K562 (cell line): ENCODE data around the gene DNMT3L. TPM values are rescaled to one million over a fixed set of nuclear protein-coding genes. Genes with fewer than 3 reads are reported as not detected.

Experiments used
- ATAC-seq: fragments of 200-7000 bp; cut with Tn5 transposase; 3 replicates; pipeline ENCODE4 v1.9.1; 2020; ENCODE audit warnings: moderate library complexity
- BruUV-seq: library from RNA; stranded (reverse); fragments of 400-500 nt; replicated peaks from 2 replicates; lab custom pipeline; 2021; lab: Mats Ljungman, UMichigan
- CTCF ChIA-PET: fragments of 300-600 bp; formaldehyde crosslinking; extraction: SDS; loops from one replicate; lab custom pipeline; 2021; ENCODE audit warnings: low intra/inter-chr PET ratio; lab: Yijun Ruan, JAX
- POLR2A ChIA-PET: fragments of 300-600, 350-650 bp; sonication (Branson Sonifier 250); formaldehyde crosslinking; extraction: SDS; loops from one replicate; lab custom pipeline; 2021; ENCODE audit warnings: antibody characterized with exemption, inconsistent platforms; lab: Yijun Ruan, JAX
- DNase-seq, 4 experiments: peaks; one replicate each; pipeline versions ENCODE4 v3.0.0 to v3.0.0-alpha.2; 2011 to 2018; ENCODE audit warnings: low spot score in 3 of 4, mixed read lengths in 3 of 4; ENCODE audit errors: extremely low read depth in 1 of 4
- FAIRE-seq: peaks from 2 replicates; lab custom pipeline; 2011; peaks lifted over from hg19 to GRCh38; lab: Jason Lieb, UNC
- H2AFZ ChIP-seq: 2 replicates; pipeline ENCODE4 v1.6.0; 2011; ENCODE audit warnings: low read depth, low read length, control low read depth, inconsistent platforms
- H3K27ac ChIP-seq: fragments of 200-600 bp; 3 replicates; pipeline ENCODE4 v1.8.0; 2011; ENCODE audit warnings: low read depth, mild to moderate bottlenecking, control low read depth, inconsistent platforms, low read length, moderate library complexity, mixed read lengths; ENCODE audit errors: extremely low read depth
- H3K27me3 ChIP-seq, 2 experiments: fragments of 300-600 bp in 1 of 2; 2 replicates in 1 of 2; 3 replicates in 1 of 2; pipeline versions ENCODE4 v1.6.0 to v1.8.0; 2011; ENCODE audit warnings: inconsistent platforms in 2 of 2, low read length in 2 of 2, mild to moderate bottlenecking in 1 of 2, mixed read lengths in 1 of 2, moderate library complexity in 1 of 2; ENCODE audit not compliant: control insufficient read depth in 2 of 2, insufficient read depth in 2 of 2
- H3K36me3 ChIP-seq: fragments of 300-600 bp; 3 replicates; pipeline ENCODE4 v1.8.0; 2011; ENCODE audit warnings: mild to moderate bottlenecking, low read length, inconsistent platforms; ENCODE audit not compliant: control insufficient read depth, insufficient read depth
- H3K4me1 ChIP-seq, 2 experiments: fragments of 200-600 bp in 1 of 2; replicated peaks in 1 of 2; 2 replicates in 1 of 2; 3 replicates in 1 of 2; pipeline versions ENCODE4 v1.5.1 to v1.8.0; 2011; ENCODE audit warnings: inconsistent platforms in 2 of 2, low read length in 2 of 2, mild to moderate bottlenecking in 1 of 2, mixed read lengths in 1 of 2, moderate library complexity in 1 of 2; ENCODE audit not compliant: control insufficient read depth in 2 of 2, insufficient read depth in 2 of 2
- H3K4me2 ChIP-seq: 2 replicates; pipeline ENCODE4 v1.6.1; 2011; ENCODE audit warnings: low read length, control low read depth, inconsistent platforms, mixed read lengths; ENCODE audit not compliant: insufficient read depth
- H3K4me3 ChIP-seq: fragments of 200-600 bp; sonication (generic), shearing (Covaris generic); 2 replicates; pipeline ENCODE4 v1.5.1; 2016; ENCODE audit warnings: control low read depth, inconsistent platforms
- H3K79me2 ChIP-seq: fragments of 200-600 bp; 3 replicates; pipeline ENCODE4 v1.8.0; 2011; ENCODE audit warnings: low read length, inconsistent platforms; ENCODE audit not compliant: control insufficient read depth, insufficient read depth
- H3K9ac ChIP-seq, 2 experiments: 2 replicates each; pipeline versions ENCODE4 v1.6.0 to v1.6.1; 2011; ENCODE audit warnings: low read depth in 2 of 2, low read length in 2 of 2, control low read depth in 1 of 2, inconsistent platforms in 1 of 2, mild to moderate bottlenecking in 1 of 2, mixed read lengths in 1 of 2; ENCODE audit not compliant: insufficient read depth in 1 of 2
- H3K9me1 ChIP-seq: one replicate; pipeline ENCODE4 v1.6.0; 2011; ENCODE audit warnings: inconsistent platforms, mild to moderate bottlenecking, low read length, moderate library complexity; ENCODE audit not compliant: control insufficient read depth, insufficient read depth
- H3K9me3 ChIP-seq: replicated peaks from 2 replicates; pipeline ENCODE4 v1.5.1; 2011; ENCODE audit warnings: low read depth, low read length, inconsistent platforms; ENCODE audit not compliant: control insufficient read depth, insufficient read depth
- H4K20me1 ChIP-seq: replicated peaks from 2 replicates; pipeline ENCODE4 v1.6.1; 2011; ENCODE audit warnings: low read length, inconsistent platforms, mixed read lengths; ENCODE audit not compliant: control insufficient read depth, insufficient read depth
- NR2F6 ChIP-seq: fragments of 450-650 bp; formaldehyde crosslinking; IDR thresholded peaks from 2 replicates; pipeline ENCODE4 v1.4.0; 2020; ENCODE audit warnings: mild to moderate bottlenecking
- RBFOX2 ChIP-seq: fragments of 200-400 bp; formaldehyde crosslinking; IDR thresholded peaks from 2 replicates; pipeline ENCODE4 v1.6.1; 2017; ENCODE audit warnings: low read depth, mild to moderate bottlenecking, low read length, moderate library complexity
- RBM14 ChIP-seq: fragments of 200-400 bp; formaldehyde crosslinking; IDR thresholded peaks from 2 replicates; pipeline ENCODE4 v1.6.1; 2018; ENCODE audit warnings: low read depth, mild to moderate bottlenecking, low read length, moderate library complexity, borderline replicate concordance; ENCODE audit not compliant: insufficient read depth
- SNIP1 ChIP-seq: fragments of 450-650 bp; IDR thresholded peaks from 2 replicates; pipeline ENCODE4 v1.7.1; 2017; ENCODE audit warnings: low read depth, mild to moderate bottlenecking
- SPI1 ChIP-seq: IDR thresholded peaks from 2 replicates; pipeline ENCODE4 v1.6.1; 2011; ENCODE audit warnings: low read depth, low read length, control low read depth, borderline replicate concordance
- ZNF282 ChIP-seq: sonication (generic); formaldehyde crosslinking; IDR thresholded peaks from 2 replicates; pipeline ENCODE4 v1.8.1; 2023; ENCODE audit warnings: missing genetic modification reagents
- ZNF408 ChIP-seq: fragments of 250-450 bp; sonication (Bioruptor Pico); IDR thresholded peaks from 2 replicates; pipeline ENCODE4 v1.4.0; 2020; ENCODE audit warnings: low read depth, mild to moderate bottlenecking, moderate library complexity
- WGBS: fragments of 100-300 bp; shearing (Covaris generic); methylation state at CpG from one replicate; pipeline ENCODE4 v1.1.6; 2016; ENCODE audit warnings: low coverage, mixed read lengths; ENCODE audit not compliant: insufficient coverage; ENCODE audit errors: missing lambda C conversion rate; 5-methylcytosine and 5-hydroxymethylcytosine counted together
- in situ Hi-C: fragments of 300-500 bp; cut with MboI; formaldehyde crosslinking; loops from 4 replicates; pipeline ENCODE4 v1.15.0; 2018; ENCODE audit warnings: inconsistent platforms, mixed read lengths
- intact Hi-C: fragments of 100-400 bp; cut with micrococcal nuclease; formaldehyde crosslinking; loops from 2 replicates; pipeline ENCODE4 v1.14.2; 2022
- polyA plus RNA-seq, 8 experiments: library from polyadenylated mRNA; depleted of rRNA in 4 of 8; stranded (reverse) in 5 of 8; unstranded in 3 of 8; fragments of >200 nt; fragmentation: Nextera tagmentation in 2 of 8; fragmentation: Illumina TruSeq in 1 of 8; extraction: Ambion mirVana in 2 of 8; extraction: Trizol in 1 of 8; gene quantifications; 2 replicates each; pipeline versions ENCODE4 v1.2.1 to v1.2.3, GENCODE V29; 2011 to 2014; ENCODE audit warnings: inconsistent platforms in 1 of 8, missing spikeins in 1 of 8
- total RNA-seq, 7 experiments: library from RNA; depleted of rRNA in 6 of 7; stranded (reverse); fragments of >200 nt in 6 of 7; fragmentation: Illumina TruSeq in 2 of 7; extraction: Trizol in 2 of 7; gene quantifications; 2 replicates each; pipeline versions ENCODE4 v1.2.1 to v1.2.3, GENCODE V29; 2011 to 2021; ENCODE audit warnings: low replicate concordance in 1 of 7
- TF ChIP-seq, protein P1 (sequence below): IDR thresholded peaks from 2 replicates; pipeline ENCODE4 v1.6.1; 2011; ENCODE audit warnings: borderline replicate concordance, low read depth, mild to moderate bottlenecking, moderate library complexity, low read length; ENCODE audit not compliant: insufficient read depth, poor library complexity, severe bottlenecking
- TF ChIP-seq, protein P2 (sequence below): fragments of 250-450 bp; sonication (Bioruptor Pico); IDR thresholded peaks from 2 replicates; pipeline ENCODE4 v1.4.0; 2020

DNMT3L gene
- total and polyA plus RNA-seq, 9 of the 15 experiments (the other 6 are each of a cell fraction or from before 2014, with no cell fraction given): 0.08 TPM; not detected in 8

DNA sequence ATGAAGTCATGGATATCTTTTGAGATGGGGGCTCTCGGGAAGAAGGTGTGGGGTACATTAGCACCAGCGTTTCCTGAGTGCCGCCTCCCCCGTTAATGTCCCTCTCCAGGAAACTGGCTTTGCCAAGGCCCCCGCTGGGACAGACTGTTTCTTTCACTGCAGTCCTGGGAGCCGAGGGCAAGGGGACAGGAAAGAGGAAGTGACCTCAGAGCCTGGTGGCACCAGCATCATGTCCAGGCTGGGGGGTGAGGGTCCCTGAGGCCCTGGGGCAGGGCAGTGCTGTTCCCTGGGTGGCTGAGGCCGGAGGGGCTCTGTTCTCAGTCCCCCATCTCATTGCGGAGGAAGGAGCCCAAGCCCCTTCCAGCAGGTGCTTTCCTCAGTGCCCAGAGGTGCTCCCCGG lies 44.0 kb upstream of the DNMT3L start:
- no peak for TF ChIP-seq NR2F6 (CRISPR knock-in tag)
- TF ChIP-seq SPI1: peak; percentile 76; the same call in 1 of the 2 replicates
- TF ChIP-seq ZNF408 (CRISPR knock-in tag): no peak
- Histone ChIP-seq H3K79me2 (peaks cover 44% of the 10 kb centered on the region), H4K20me1 (peaks cover 43% of the 10 kb centered on the region), H3K9me1 (peaks cover 11% of the 10 kb centered on the region), H3K27ac (no peak overlapping the region), H3K4me1 (peaks cover 6 to 73% of the 10 kb centered on the region in 2 experiments), H3K4me2 (no peak overlapping the region), H3K27me3 (no peaks in the 10 kb centered on the region), H3K36me3 (peaks cover 44% of the 10 kb centered on the region; the same call in 2 of the 3 replicates), H3K9ac (peak overlapping the region in 1 of 2 experiments; percentile 75; a peak in 2 of 4 replicates), H2AFZ (no peak overlapping the region), H3K4me3 (no peak overlapping the region), H3K9me3 (no peaks in the 10 kb centered on the region)
- ChIA-PET CTCF (no interaction called here), POLR2A (no interaction called here)
- WGBS: 81% methylated on average over 9 of the region's 9 CpGs
- in situ Hi-C loops: no loop called here
- ATAC-seq: no peak
- BruUV-seq: no TSS peak
- no peak for FAIRE-seq
- intact Hi-C loops: no loop called here
- DNase-seq: no peak

DNA sequence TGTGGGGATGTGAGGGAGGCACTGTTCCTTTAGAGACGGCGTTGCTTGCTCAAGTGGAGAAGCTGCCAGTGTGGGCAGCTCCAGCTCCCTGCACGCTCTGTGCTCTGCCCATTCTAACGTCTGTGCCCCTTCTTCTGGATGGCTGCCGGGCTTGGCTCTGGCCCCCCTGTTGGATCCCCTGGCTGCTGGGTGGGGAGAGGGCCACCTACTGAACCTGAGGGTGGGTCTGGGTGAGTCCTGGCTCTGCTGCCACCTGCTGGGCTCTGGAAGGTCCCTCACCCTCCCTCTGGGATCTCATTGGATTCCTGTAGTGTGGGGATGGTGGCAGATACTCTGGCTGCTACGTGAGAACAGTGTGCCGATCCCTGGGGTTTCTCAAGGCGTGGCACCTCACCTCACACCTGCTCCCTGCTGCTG lies 43.2 kb upstream of the DNMT3L start:
- FAIRE-seq (peak; percentile 82), DNase-seq (peak; percentile 63 to 75 (median 68)), ATAC-seq (peak; percentile 77)
- H3K9ac ChIP-seq: peak overlapping the region in 1 of 2 experiments; percentile 75; a peak in 2 of 4 replicates
- no peak overlapping the region for H3K27ac ChIP-seq
- WGBS: 63% methylated on average over 8 of the region's 8 CpGs
- H3K9me3 ChIP-seq: no peaks in the 10 kb centered on the region
- peaks cover 6 to 73% of the 10 kb centered on the region in 2 experiments for H3K4me1 ChIP-seq
- CTCF ChIA-PET: interaction anchor here (0.7 kb wide), 1 partner anchor 183 kb away, joined by 3 read pairs; no protein-coding TSS in a partner anchor
- intact Hi-C loops: no loop called here
- peaks cover 44% of the 10 kb centered on the region for H4K20me1 ChIP-seq
- H3K27me3 ChIP-seq: no peaks in the 10 kb centered on the region
- in situ Hi-C loops: no loop called here
- H2AFZ ChIP-seq: no peak overlapping the region
- peaks cover 11% of the 10 kb centered on the region for H3K9me1 ChIP-seq
- H3K4me3 ChIP-seq: no peak overlapping the region
- H3K36me3 ChIP-seq: peaks cover 37% of the 10 kb centered on the region; the same call in 2 of the 3 replicates
- no peak overlapping the region for H3K4me2 ChIP-seq
- H3K79me2 ChIP-seq: peaks cover 51% of the 10 kb centered on the region
- POLR2A ChIA-PET: interaction anchor here (1.2 kb wide), 1 partner anchor 14 kb away, joined by 3 read pairs; no protein-coding TSS in a partner anchor
- no TSS peak for BruUV-seq
- TF ChIP-seq RBM14 (no peak), RBFOX2 (peak; percentile 40; the same call in 1 of the 2 replicates), ZNF282 (CRISPR knock-in tag) (no peak), SNIP1 (no peak)
- TF ChIP-seq, protein P1, sequence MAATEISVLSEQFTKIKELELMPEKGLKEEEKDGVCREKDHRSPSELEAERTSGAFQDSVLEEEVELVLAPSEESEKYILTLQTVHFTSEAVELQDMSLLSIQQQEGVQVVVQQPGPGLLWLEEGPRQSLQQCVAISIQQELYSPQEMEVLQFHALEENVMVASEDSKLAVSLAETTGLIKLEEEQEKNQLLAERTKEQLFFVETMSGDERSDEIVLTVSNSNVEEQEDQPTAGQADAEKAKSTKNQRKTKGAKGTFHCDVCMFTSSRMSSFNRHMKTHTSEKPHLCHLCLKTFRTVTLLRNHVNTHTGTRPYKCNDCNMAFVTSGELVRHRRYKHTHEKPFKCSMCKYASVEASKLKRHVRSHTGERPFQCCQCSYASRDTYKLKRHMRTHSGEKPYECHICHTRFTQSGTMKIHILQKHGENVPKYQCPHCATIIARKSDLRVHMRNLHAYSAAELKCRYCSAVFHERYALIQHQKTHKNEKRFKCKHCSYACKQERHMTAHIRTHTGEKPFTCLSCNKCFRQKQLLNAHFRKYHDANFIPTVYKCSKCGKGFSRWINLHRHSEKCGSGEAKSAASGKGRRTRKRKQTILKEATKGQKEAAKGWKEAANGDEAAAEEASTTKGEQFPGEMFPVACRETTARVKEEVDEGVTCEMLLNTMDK: peak; percentile 49
- TF ChIP-seq, protein P2, sequence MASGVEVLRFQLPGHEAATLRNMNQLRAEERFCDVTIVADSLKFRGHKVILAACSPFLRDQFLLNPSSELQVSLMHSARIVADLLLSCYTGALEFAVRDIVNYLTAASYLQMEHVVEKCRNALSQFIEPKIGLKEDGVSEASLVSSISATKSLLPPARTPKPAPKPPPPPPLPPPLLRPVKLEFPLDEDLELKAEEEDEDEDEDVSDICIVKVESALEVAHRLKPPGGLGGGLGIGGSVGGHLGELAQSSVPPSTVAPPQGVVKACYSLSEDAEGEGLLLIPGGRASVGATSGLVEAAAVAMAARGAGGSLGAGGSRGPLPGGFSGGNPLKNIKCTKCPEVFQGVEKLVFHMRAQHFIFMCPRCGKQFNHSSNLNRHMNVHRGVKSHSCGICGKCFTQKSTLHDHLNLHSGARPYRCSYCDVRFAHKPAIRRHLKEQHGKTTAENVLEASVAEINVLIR (CRISPR knock-in tag): no peak
